Endothelial cell of umbilical vein (primary cell): ENCODE results near the gene RASGRF2.

Source experiments
- CTCF ChIP-seq, 2 donors: IDR thresholded peaks; 1 replicate in 1 of 2; 2 replicates in 1 of 2; pipeline ENCODE4 v1.5.1; 2011; ENCODE audit warnings: low read length in 2 of 2, mild to moderate bottlenecking in 2 of 2, moderate library complexity in 2 of 2, control low read depth in 1 of 2, inconsistent platforms in 1 of 2, low read depth in 1 of 2; ENCODE audit not compliant: insufficient read depth in 1 of 2; ENCODE audit errors: extremely low read depth in 1 of 2
- EZH2 ChIP-seq: IDR thresholded peaks from 2 replicates; pipeline ENCODE4 v1.6.1; 2012; ENCODE audit warnings: borderline replicate concordance, low read depth, mild to moderate bottlenecking, moderate library complexity, low read length, inconsistent platforms; ENCODE audit not compliant: severe bottlenecking
- JUN ChIP-seq: IDR thresholded peaks from 2 replicates; pipeline ENCODE4 v1.6.1; 2011; ENCODE audit warnings: borderline replicate concordance, low read depth; ENCODE audit not compliant: insufficient read length, insufficient read depth
- POLR2A ChIP-seq: IDR thresholded peaks from 2 replicates; pipeline ENCODE4 v1.6.1; 2012; ENCODE audit warnings: low read depth, mild to moderate bottlenecking, control low read depth, low read length
- POLR2AphosphoS5 ChIP-seq: IDR thresholded peaks from 2 replicates; pipeline ENCODE4 v1.6.1; 2012; ENCODE audit warnings: low read depth, mild to moderate bottlenecking, control low read depth, low read length, moderate library complexity; ENCODE audit not compliant: insufficient read depth

GRCh38 chr5:81184749-81185110 is 224.6 kb downstream of the RASGRF2 start:
- TF ChIP-seq EZH2 (no peak), CTCF (IDR thresholded peaks at IDR 0.05; ENCODE audit: extremely low read depth in 1 of 2, insufficient read depth in 1 of 2, low read depth in 1 of 2, low read length in 2 of 2) (no peak), POLR2AphosphoS5 (no peak), POLR2A (no peak), JUN (no peak)
